HG03521 (cell line): ENCODE data around the gene GDPGP1.

Source experiments
- ATAC-seq: cut with Tn5 transposase; IDR thresholded peaks from one replicate; pipeline ENCODE4 v1.9.1; 2021; ENCODE audit warnings: mild to moderate bottlenecking, moderate library complexity; ENCODE audit not compliant: unreplicated experiment

Gene GDPGP1

GRCh38 chr15:90223441-90224165, 10.4 kb upstream of the GDPGP1 start:
- ATAC-seq: no peak

GRCh38 chr15:90225047-90225446, 9.0 kb upstream of the GDPGP1 start:
- ATAC-seq: no peak

GRCh38 chr15:90225504-90226234, 8.3 kb upstream of the GDPGP1 start:
- no peak for ATAC-seq

GRCh38 chr15:90227336-90227735, 6.7 kb upstream of the GDPGP1 start:
- no peak for ATAC-seq

GRCh38 chr15:90227816-90228772, 5.9 kb upstream of the GDPGP1 start:
- no peak for ATAC-seq

- ATAC-seq: no peak
These were observed 5.0 kb upstream of the GDPGP1 start for GRCh38 chr15:90228960-90229359.

- no peak for ATAC-seq
These were observed 3.9 kb upstream of the GDPGP1 start for GRCh38 chr15:90230071-90230494.

- no peak for ATAC-seq
These were observed 3.4 kb upstream of the GDPGP1 start for GRCh38 chr15:90230610-90231009.

- ATAC-seq: no peak
These were observed 2.7 kb upstream of the GDPGP1 start for GRCh38 chr15:90231028-90232017.

- no peak for ATAC-seq
These were observed 1.8 kb upstream of the GDPGP1 start for GRCh38 chr15:90232196-90232595.

- ATAC-seq: no peak
These were observed 1.0 kb upstream of the GDPGP1 start for GRCh38 chr15:90232941-90233386.

GRCh38 chr15:90233387-90234095, 468 bp upstream of the GDPGP1 start, which contains the start of gene CIB1:
TSS of gene CIB1 (minus strand) at chr15:90233941. CDS start at chr15:90233885, 56 bp downstream.
- ATAC-seq: peak; percentile 89

GRCh38 chr15:90239371-90239770, 5.4 kb downstream of the GDPGP1 start:
- no peak for ATAC-seq

- no peak for ATAC-seq
These were observed 6.8 kb downstream of the GDPGP1 start for GRCh38 chr15:90240856-90241255.

GRCh38 chr15:90241343-90242192, 7.6 kb downstream of the GDPGP1 start:
- ATAC-seq: no peak

GRCh38 chr15:90243943-90244639, 10.1 kb downstream of the GDPGP1 start:
- no peak for ATAC-seq

GRCh38 chr15:90248789-90249202, 14.8 kb downstream of the GDPGP1 start:
- no peak for ATAC-seq
